DLD1 (cell line): ENCODE results near the gene DCK.
"Not testable (repeated sequence)": the region's sequence is repeated elsewhere in the genome, so short reads cannot be mapped to it uniquely, and the experiment has no call there.

Source experiments
- in situ Hi-C: cut with HindIII; loops from 2 replicates; pipeline ENCODE4 v1.10.0; 2017; ENCODE audit warnings: low sequenced_read_pairs

DCK gene

DNA sequence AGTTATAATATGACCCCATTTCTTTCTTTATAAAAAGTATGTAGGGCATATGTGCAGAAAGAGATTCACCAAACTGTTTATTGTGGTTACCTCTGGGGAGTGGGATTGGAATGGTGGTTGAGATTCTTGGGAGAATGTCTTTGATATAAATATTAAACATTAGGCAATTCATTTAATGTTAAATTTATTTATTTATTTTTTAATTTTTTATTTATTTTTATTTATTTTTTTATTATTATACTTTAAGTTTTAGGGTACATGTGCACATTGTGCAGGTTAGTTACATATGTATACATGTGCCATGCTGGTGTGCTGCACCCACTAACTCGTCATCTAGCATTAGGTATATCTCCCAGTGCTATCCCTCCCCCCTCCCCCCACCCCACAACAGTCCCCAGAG is 60.2 kb downstream of the DCK start:
- in situ Hi-C loops: not testable (repeated sequence)

DNA sequence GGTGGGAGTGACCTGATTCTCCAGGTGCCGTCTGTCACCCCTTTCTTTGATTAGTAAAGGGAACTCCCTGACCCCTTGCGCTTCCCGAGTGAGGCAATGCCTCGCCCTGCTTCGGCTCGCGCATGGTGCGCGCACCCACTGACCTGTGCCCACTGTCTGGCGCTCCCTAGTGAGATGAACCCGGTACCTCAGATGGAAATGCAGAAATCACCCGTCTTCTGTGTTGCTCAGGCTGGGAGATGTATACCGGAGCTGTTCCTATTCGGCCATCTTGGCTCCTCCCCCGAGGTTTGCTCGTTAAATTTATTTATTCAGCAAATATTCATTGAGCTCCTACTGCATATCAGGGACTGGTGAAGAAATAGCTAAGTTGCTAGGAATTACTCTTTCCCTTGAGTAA is 66.1 kb downstream of the DCK start:
- in situ Hi-C loops: not testable (repeated sequence)

DNA sequence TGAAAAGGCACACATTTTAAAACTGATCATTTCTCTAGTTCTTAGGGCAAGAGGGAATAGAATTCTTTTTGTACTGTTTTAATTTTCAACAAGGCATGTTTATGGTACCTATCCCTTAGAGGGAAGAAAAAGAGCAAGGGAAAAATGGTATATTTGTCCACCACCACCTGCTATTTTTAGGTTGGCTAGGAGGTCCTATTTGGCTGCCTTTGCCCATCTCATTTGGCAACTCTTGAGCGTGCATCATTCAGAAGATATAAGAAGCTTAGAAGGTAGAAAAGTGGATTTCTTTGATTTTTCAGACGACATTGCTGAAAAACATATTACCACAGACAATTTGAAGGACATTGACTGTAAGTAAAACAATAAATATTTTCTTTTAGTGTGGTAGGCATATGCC is 69.0 kb downstream of the DCK start:
- in situ Hi-C loops: no loop called here

- in situ Hi-C loops: no loop called here
These were observed 70.3 kb downstream of the DCK start for GRCh38 chr4:71063711-71064110.

GRCh38 chr4:71064521-71064920 is 71.1 kb downstream of the DCK start:
- in situ Hi-C loops: no loop called here

GRCh38 chr4:71065991-71066510 is 72.6 kb downstream of the DCK start:
- in situ Hi-C loops: no loop called here

DNA sequence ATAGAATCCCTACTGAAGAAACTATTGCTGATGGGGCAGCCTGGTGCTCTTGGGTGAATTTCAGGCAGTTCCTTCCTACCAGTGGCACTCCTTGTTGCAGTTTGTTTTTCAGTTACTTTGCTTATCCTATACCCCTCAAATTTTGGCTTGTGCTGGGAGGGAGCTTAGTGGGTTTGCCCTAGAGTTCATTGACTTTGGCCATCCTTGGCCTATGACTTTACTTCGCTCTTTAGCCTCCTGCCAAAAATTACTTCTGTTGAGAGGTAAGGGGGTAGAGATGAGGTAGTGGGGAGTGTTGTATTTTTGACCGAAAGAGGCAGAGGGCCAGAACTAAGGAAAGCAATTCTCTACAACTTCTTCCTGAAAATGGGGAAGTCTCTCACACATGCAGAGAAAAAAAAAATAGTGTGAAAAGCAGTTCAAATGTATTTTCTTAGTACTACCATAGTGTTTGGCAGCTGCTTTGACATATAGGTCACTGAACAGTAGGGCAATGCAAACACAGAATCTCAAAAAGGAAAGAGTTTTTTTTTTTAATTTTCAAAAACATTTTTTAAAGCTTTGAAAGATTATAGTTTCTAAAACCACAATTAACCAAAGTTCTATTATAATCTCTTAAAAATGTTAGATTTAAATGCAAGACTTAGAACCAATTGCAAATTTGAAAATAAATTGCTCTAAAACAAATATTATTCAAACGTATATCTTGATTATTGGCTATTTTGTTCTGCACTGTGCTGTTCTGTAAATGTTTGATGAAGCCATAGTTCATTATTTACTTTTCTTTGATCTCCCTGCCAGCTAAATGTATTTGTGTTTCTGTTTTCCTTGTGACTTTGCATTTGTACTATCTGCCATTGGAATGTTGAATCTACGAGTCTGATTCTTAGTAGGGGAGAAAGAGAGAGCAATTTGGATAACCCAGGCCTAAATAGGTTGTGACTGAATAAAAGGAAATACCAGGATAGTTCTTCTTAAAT is 73.6 kb downstream of the DCK start:
- in situ Hi-C loops: no loop called here

DNA sequence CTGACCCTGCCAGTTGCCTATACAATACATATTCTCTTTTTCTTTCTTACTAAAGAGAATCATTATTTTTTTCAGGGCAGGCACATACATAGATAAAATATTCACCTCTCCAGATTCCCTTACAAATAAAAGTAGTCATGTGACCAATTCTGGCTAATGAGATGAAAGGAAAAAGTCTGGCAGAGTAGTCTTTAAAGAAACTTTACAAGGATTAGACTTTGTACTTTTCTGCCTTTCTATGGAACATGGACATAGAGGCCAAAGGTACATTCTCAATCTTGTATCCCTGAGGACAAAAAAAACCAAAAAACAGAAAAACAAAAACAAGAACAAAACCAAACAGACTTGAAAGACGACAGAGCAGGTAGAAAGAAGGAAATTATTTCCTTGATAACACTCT is 75.6 kb downstream of the DCK start:
- in situ Hi-C loops: no loop called here

DNA sequence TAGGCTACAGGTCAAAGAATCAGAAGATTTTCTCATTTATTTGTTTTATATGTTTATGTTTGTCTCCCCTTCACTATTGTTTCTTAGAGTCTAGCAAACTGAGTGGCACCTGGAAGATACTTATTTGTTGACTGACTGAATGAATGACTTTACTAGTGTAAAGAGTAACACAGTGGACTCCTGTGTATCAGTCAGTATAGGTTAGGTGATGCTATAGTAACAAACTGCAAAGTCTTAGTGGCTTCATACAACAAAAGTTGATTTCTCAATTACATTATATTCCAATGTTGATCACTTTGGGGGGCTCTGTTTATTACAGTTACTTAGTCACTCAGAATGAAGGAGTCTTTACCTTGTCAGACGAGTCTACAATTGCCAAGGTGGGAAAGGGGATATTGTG is 76.6 kb downstream of the DCK start:
- in situ Hi-C loops: no loop called here

GRCh38 chr4:71074452-71075299 is 81.2 kb downstream of the DCK start:
- in situ Hi-C loops: no loop called here
